Sigmoid colon (tissue), 7 donors: ENCODE results near the gene MTURN. TPM values are rescaled to one million over a fixed set of nuclear protein-coding genes. Genes with fewer than 3 reads are reported as not detected.

Experiments used
- DNase-seq: peaks from one replicate; pipeline ENCODE4 v3.0.0-alpha.2; 2019
- H3K27ac ChIP-seq, 4 donors: fragments of 200-600 bp; sonication (generic); one replicate each; pipeline ENCODE4 v1.5.1; 2016 to 2019; ENCODE audit warnings: mild to moderate bottlenecking in 1 of 4
- H3K27me3 ChIP-seq, 3 donors: fragments of 200-600 bp; sonication (generic); one replicate each; pipeline ENCODE4 v1.5.1; 2019; ENCODE audit warnings: mild to moderate bottlenecking in 1 of 3
- H3K36me3 ChIP-seq, 4 donors: fragments of 200-600 bp; sonication (generic); one replicate each; pipeline ENCODE4 v1.5.1; 2016 to 2019
- H3K4me1 ChIP-seq, 4 donors: fragments of 200-600 bp; sonication (generic); one replicate each; pipeline ENCODE4 v1.5.1; 2017 to 2019
- H3K4me3 ChIP-seq, 4 donors: fragments of 200-600 bp; sonication (generic); one replicate each; pipeline ENCODE4 v1.5.1; 2017 to 2019; ENCODE audit warnings: mild to moderate bottlenecking in 2 of 4, moderate library complexity in 1 of 4
- H3K9me3 ChIP-seq, 4 donors: fragments of 200-600 bp in 3 of 4; sonication (generic) in 3 of 4; one replicate each; pipeline versions ENCODE4 v1.5.1 to v1.6.1; 2013 to 2019
- EP300 ChIP-seq, 4 donors: sonication (generic); formaldehyde crosslinking; IDR thresholded peaks; one replicate each; pipeline ENCODE4 v1.6.1; 2017; ENCODE audit warnings: antibody characterized with exemption in 4 of 4
- POLR2A ChIP-seq, 2 donors: fragments of 450-650 bp; IDR thresholded peaks; one replicate each; pipeline ENCODE4 v1.6.1; 2016; ENCODE audit warnings: antibody characterized with exemption in 2 of 2, mild to moderate bottlenecking in 2 of 2, moderate library complexity in 2 of 2
- POLR2AphosphoS5 ChIP-seq, 4 donors: sonication (generic); formaldehyde crosslinking; IDR thresholded peaks; one replicate each; pipeline ENCODE4 v1.6.1; 2017; ENCODE audit warnings: antibody characterized with exemption in 4 of 4
- WGBS, 2 donors: extraction: QIAGEN DNeasy Blood & Tissue Kit; methylation state at CpG; one replicate each; pipeline ENCODE4 v1.1.7; 2013; 5-methylcytosine and 5-hydroxymethylcytosine counted together
- intact Hi-C: fragments of 100-400 bp; cut with DNase I; formaldehyde crosslinking; loops from one replicate; pipeline ENCODE4 v1.15.1; 2023
- polyA plus RNA-seq, 3 donors: library from polyadenylated mRNA; stranded (reverse); fragments of 200-250 nt; gene quantifications; one replicate each; pipeline ENCODE4 v1.2.3, GENCODE V29; 2013
- total RNA-seq, 4 donors: library from RNA; depleted of rRNA; stranded (reverse); fragments of >200 nt; gene quantifications; one replicate each; pipeline ENCODE4 v1.1.0, GENCODE V29; 2016
- TF ChIP-seq, protein P1 (sequence below), 4 experiments: fragments of 450-650 bp in 3 of 4; fragments of 200-600 bp in 1 of 4; IDR thresholded peaks; one replicate each; pipeline ENCODE4 v1.5.1; 2016 to 2019; ENCODE audit warnings: antibody characterized with exemption in 4 of 4, mild to moderate bottlenecking in 3 of 4, moderate library complexity in 2 of 4
- donor health status: healthy with polysubstance abuse.
- donor health status: Bipolar disorder and iron deficiency.
- donor health status: healthy.

MTURN gene
- total and polyA plus RNA-seq, 7 donors, result 7.2 to 102 (median 75.9) TPM

DNA sequence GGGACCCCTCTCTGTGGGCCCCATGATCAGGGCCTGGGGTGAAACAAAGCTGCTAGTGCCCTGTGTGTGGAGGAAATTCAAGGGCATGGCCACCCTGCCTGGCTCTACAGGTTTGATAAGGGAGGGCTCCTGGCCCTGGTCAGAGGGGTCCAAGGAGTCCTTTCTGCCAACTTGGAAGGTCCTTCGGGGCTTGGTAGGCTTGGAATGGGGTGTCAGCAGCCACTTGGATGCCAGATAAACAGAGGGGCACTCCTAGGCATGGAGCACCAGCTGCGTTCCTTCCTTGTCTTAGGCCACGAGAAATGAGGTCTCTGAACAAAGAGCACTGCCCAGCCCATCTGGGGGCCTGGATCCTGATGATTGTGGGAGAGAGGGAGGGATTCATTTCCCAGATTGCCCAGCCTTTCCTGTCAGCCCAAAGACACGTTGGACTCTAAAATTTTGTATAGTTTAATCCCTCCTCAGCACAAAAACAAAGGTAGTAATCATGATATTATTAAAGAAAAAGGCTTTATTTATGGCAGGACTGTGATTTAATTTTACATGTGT is 5.1 kb downstream of the MTURN start:
- TF ChIP-seq, protein P1, sequence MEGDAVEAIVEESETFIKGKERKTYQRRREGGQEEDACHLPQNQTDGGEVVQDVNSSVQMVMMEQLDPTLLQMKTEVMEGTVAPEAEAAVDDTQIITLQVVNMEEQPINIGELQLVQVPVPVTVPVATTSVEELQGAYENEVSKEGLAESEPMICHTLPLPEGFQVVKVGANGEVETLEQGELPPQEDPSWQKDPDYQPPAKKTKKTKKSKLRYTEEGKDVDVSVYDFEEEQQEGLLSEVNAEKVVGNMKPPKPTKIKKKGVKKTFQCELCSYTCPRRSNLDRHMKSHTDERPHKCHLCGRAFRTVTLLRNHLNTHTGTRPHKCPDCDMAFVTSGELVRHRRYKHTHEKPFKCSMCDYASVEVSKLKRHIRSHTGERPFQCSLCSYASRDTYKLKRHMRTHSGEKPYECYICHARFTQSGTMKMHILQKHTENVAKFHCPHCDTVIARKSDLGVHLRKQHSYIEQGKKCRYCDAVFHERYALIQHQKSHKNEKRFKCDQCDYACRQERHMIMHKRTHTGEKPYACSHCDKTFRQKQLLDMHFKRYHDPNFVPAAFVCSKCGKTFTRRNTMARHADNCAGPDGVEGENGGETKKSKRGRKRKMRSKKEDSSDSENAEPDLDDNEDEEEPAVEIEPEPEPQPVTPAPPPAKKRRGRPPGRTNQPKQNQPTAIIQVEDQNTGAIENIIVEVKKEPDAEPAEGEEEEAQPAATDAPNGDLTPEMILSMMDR (IDR thresholded peaks at IDR 0.05), result no peak
- no peak for TF ChIP-seq POLR2A (IDR thresholded peaks at IDR 0.05)
- TF ChIP-seq EP300 (IDR thresholded peaks at IDR 0.05), result no peak
- no peak for TF ChIP-seq POLR2AphosphoS5 (IDR thresholded peaks at IDR 0.05)
- DNase-seq, result no peak
- 54 to 59% methylated on average over 4 of the region's 4 CpGs for WGBS, 2 donors
- no peaks in the 10 kb centered on the region for H3K36me3 ChIP-seq
- no peak overlapping the region for H3K4me3 ChIP-seq
- no peaks in the 10 kb centered on the region for H3K9me3 ChIP-seq
- peak overlapping the region in 1 of 4 donors; percentile 80 for H3K27ac ChIP-seq
- H3K27me3 ChIP-seq, result no peaks in the 10 kb centered on the region
- H3K4me1 ChIP-seq, result peaks cover 0 to 42% (median 28%) of the 10 kb centered on the region in 4 donors
- intact Hi-C loops, result no loop called here

DNA sequence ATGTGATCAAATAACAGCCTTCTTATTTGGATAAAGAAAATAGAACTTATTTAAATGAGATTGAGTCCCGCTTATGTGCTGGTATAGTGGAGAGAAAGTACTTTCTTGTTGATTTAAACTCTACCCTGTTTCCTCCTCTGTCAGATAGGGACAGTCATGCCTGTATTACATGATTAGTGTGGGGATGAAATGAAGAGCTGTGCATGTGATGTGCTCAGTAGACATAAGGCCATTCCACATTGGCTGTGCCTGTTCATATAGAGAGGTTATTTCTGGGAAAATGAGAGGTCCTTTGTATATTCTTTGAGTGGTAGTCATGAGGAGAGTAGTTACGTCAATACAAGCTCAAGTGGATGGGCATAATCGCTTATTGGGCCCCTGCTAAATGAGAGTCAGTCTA is 5.7 kb downstream of the MTURN start:
- TF ChIP-seq, protein P1 (IDR thresholded peaks at IDR 0.05), result no peak
- TF ChIP-seq POLR2A (IDR thresholded peaks at IDR 0.05) (no peak), EP300 (IDR thresholded peaks at IDR 0.05) (no peak), POLR2AphosphoS5 (IDR thresholded peaks at IDR 0.05) (no peak)
- H3K4me3 ChIP-seq, result no peak overlapping the region
- peaks cover 0 to 42% (median 28%) of the 10 kb centered on the region in 4 donors for H3K4me1 ChIP-seq
- H3K36me3 ChIP-seq, result no peaks in the 10 kb centered on the region
- 93 to 95% methylated on average over 3 of the region's 3 CpGs for WGBS, 2 donors
- no peaks in the 10 kb centered on the region for H3K9me3 ChIP-seq
- no peak for DNase-seq
- intact Hi-C loops, result no loop called here
- peak overlapping the region in 1 of 4 donors; percentile 80 for H3K27ac ChIP-seq
- H3K27me3 ChIP-seq, result no peaks in the 10 kb centered on the region

DNA sequence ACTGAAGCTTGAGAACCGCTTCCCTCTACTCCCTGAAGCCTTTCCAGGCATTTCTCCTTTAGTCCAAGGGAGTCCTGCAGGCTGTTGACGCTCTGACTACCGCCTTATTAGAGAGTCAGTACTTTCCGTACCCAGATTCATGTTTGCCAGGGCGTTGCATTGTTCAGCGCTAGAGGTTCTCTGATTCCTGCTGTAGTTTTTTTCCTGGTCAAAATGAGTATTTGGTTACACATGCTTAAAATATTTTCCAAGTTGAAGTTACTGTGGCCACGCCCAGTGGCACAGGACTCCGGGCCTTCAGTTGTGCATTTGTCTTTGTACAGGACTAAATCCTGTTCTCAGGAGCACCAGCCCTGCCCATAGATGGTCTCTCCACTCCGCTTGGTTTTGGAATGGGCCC is 7.9 kb downstream of the MTURN start:
- Histone ChIP-seq H3K27me3 (no peaks in the 10 kb centered on the region), H3K27ac (peak overlapping the region in 3 of 4 donors; percentile 34 to 80 (median 51)), H3K36me3 (no peaks in the 10 kb centered on the region), H3K4me1 (peaks cover 0 to 36% (median 19%) of the 10 kb centered on the region in 4 donors), H3K9me3 (no peaks in the 10 kb centered on the region), H3K4me3 (no peak overlapping the region)
- 27 to 69% methylated on average over 9 of the region's 9 CpGs for WGBS, 2 donors
- intact Hi-C loops, result no loop called here
- no peak for TF ChIP-seq POLR2A (IDR thresholded peaks at IDR 0.05)
- peak in 2 of 4 donors; percentile 20 to 47 for TF ChIP-seq POLR2AphosphoS5 (IDR thresholded peaks at IDR 0.05)
- no peak for DNase-seq

DNA sequence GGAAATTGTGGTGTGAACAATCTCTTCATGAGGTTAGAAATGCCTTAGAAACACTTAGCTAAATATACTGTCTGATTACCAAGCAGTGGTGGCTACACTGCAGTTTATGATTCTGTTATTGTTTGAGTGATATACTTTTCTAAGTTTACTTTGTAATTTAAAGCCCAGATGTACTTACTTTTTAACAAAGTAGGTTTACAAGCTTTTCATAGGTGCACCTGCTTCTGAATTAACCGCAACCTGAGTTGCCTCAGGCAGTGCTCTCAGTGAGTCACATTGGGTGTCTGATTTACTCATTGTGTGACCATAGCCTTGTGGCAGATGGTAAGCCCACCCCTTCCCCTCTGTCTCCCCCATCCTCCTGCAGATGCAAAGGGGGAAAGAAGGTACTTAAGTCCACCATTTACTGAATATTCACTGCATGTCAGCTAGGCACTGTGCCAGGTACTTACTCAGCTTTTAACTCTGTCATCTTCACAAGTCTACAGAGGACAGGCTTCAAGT is 9.0 kb downstream of the MTURN start:
- TF ChIP-seq, protein P1 (IDR thresholded peaks at IDR 0.05), result no peak
- TF ChIP-seq POLR2AphosphoS5 (IDR thresholded peaks at IDR 0.05) (no peak), POLR2A (IDR thresholded peaks at IDR 0.05) (no peak), EP300 (IDR thresholded peaks at IDR 0.05) (no peak)
- peak overlapping the region in 2 of 4 donors; percentile 51 to 80 for H3K27ac ChIP-seq

DNA sequence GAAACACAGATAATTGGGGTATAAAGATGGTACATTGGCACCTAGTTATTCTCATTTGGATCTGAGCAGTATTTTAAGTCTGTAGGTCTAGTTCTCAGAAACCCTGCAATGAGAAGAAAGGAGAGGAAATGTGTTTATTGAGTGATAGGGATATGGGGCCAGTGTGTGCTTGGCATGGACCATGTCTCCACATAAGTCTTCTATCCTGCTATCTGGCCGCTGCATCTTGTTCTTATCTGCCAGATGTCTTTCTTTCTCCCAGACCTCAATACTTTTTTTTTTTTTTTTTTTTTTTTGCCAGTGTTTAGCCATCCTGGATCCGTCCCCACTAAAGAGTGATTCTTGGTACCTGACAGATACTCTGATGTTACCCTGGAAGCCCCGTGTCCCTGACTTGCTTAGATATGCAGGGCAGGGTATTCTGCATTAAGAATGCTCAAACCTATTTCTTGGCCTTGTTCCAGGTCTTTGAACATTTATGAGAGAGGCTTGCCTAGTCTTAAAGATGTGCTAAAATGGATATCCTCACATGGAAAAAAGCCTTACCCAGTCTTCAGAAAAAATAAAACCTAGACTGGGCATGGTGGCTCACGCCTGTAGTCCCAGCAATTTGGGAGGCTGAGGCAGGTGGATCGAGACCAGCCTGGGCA is 10.0 kb downstream of the MTURN start:
- Histone ChIP-seq H3K4me1 (peaks cover 0 to 34% (median 19%) of the 10 kb centered on the region in 4 donors), H3K27ac (peak overlapping the region in 1 of 4 donors; percentile 80), H3K27me3 (no peaks in the 10 kb centered on the region), H3K36me3 (no peaks in the 10 kb centered on the region), H3K9me3 (no peaks in the 10 kb centered on the region), H3K4me3 (no peak overlapping the region)
- intact Hi-C loops, result no loop called here
- TF ChIP-seq EP300 (IDR thresholded peaks at IDR 0.05) (no peak), POLR2A (IDR thresholded peaks at IDR 0.05) (no peak), POLR2AphosphoS5 (IDR thresholded peaks at IDR 0.05) (no peak)
- TF ChIP-seq, protein P1 (IDR thresholded peaks at IDR 0.05), result no peak
- WGBS, 2 donors, result 71 to 81% methylated on average over 5 of the region's 5 CpGs
- no peak for DNase-seq

More for the DNA sequence above, 9.0 kb downstream of the MTURN start:
- 32 to 55% methylated on average over 1 of the region's 1 CpG for WGBS, 2 donors
- Histone ChIP-seq H3K4me1 (peaks cover 0 to 36% (median 19%) of the 10 kb centered on the region in 4 donors), H3K36me3 (no peaks in the 10 kb centered on the region), H3K4me3 (no peak overlapping the region), H3K9me3 (no peaks in the 10 kb centered on the region), H3K27me3 (no peaks in the 10 kb centered on the region)
- no peak for DNase-seq
- intact Hi-C loops, result no loop called here
